Measurements from ENCODE around the gene MATN3. TPM values are rescaled to one million over a fixed set of nuclear protein-coding genes. Genes with fewer than 3 reads are reported as not detected.

MATN3 gene
- total and polyA plus RNA-seq, 5 experiments from 2014 or later, result not detected

- POLR2A ChIA-PET, result no interaction called here
- Mint-ChIP-seq H3K9me3 (peaks cover 0 to 2% (median 0%) of the 10 kb centered on the region in 9 donors), H3K27ac (peak overlapping the region in 3 of 10 donors; percentile 5 to 76 (median 24)), H3K4me3 (peak overlapping the region; percentile 60 to 86 (median 79)), H3K27me3 (peaks cover 10 to 56% (median 44%) of the 10 kb centered on the region in 5 donors), H3K36me3 (no peaks in the 10 kb centered on the region), H3K4me1 (peaks cover 6 to 13% (median 10%) of the 10 kb centered on the region in 4 donors)
- ATAC-seq (peak in 1 of 2 donors; percentile 27), DNase-seq (no peak)
These were observed 820 bp upstream of the MATN3 start for GRCh38 chr2:20013126-20013849.

- POLR2A ChIA-PET, result no interaction called here
- ATAC-seq, result no peak
- peaks cover 6 to 13% (median 10%) of the 10 kb centered on the region in 4 donors for H3K4me1 Mint-ChIP-seq
These were observed 511 bp downstream of the MATN3 start for GRCh38 chr2:20012032-20012281.

GRCh38 chr2:20011276-20012031 lies 1.0 kb downstream of the MATN3 start:
- DNase-seq (no peak), ATAC-seq (no peak)
- H3K4me1 Mint-ChIP-seq, result peaks cover 6 to 13% (median 10%) of the 10 kb centered on the region in 4 donors
- peaks cover 0 to 2% (median 0%) of the 10 kb centered on the region in 9 donors for H3K9me3 Mint-ChIP-seq
- no peaks in the 10 kb centered on the region for H3K36me3 Mint-ChIP-seq
- peak overlapping the region; percentile 44 to 84 (median 76) for H3K4me3 Mint-ChIP-seq
- H3K27me3 Mint-ChIP-seq, result peaks cover 21 to 74% (median 50%) of the 10 kb centered on the region in 5 donors
- POLR2A ChIA-PET, result no interaction called here
- no peak overlapping the region for H3K27ac Mint-ChIP-seq

More at GRCh38 chr2:20012032-20012281, 511 bp downstream of the MATN3 start:
- peak overlapping the region; percentile 44 to 84 (median 76) for H3K4me3 Mint-ChIP-seq
- no peak overlapping the region for H3K27ac Mint-ChIP-seq
- peaks cover 0 to 2% (median 0%) of the 10 kb centered on the region in 9 donors for H3K9me3 Mint-ChIP-seq
- H3K27me3 Mint-ChIP-seq, result peaks cover 16 to 69% (median 50%) of the 10 kb centered on the region in 5 donors
- DNase-seq, result no peak
- no peaks in the 10 kb centered on the region for H3K36me3 Mint-ChIP-seq

- H3K36me3 Mint-ChIP-seq, result no peaks in the 10 kb centered on the region
- H3K4me1 Mint-ChIP-seq, result peaks cover 6 to 13% (median 10%) of the 10 kb centered on the region in 4 donors
- H3K27ac Mint-ChIP-seq, result no peak overlapping the region
- DNase-seq, result no peak
- no peak for ATAC-seq
- peaks cover 15 to 82% (median 46%) of the 10 kb centered on the region in 5 donors for H3K27me3 Mint-ChIP-seq
- POLR2A ChIA-PET, result no interaction called here
- H3K4me3 Mint-ChIP-seq, result no peak overlapping the region
- H3K9me3 Mint-ChIP-seq, result no peaks in the 10 kb centered on the region
These were observed 3.8 kb downstream of the MATN3 start for GRCh38 chr2:20008703-20009102.

GRCh38 chr2:20005891-20006470 lies 6.5 kb downstream of the MATN3 start:
- Mint-ChIP-seq H3K9me3 (no peaks in the 10 kb centered on the region), H3K4me3 (no peak overlapping the region), H3K36me3 (peaks cover 0 to 4% (median 0%) of the 10 kb centered on the region in 3 donors), H3K27ac (no peak overlapping the region), H3K27me3 (peaks cover 12 to 84% (median 36%) of the 10 kb centered on the region in 5 donors), H3K4me1 (no peaks in the 10 kb centered on the region)
- ATAC-seq (no peak), DNase-seq (no peak)
- POLR2A ChIA-PET, result no interaction called here

- no peak for ATAC-seq
- DNase-seq, result no peak
- Mint-ChIP-seq H3K36me3 (peaks cover 0 to 4% (median 0%) of the 10 kb centered on the region in 3 donors), H3K27me3 (peaks cover 9 to 76% (median 32%) of the 10 kb centered on the region in 5 donors), H3K4me1 (no peaks in the 10 kb centered on the region), H3K9me3 (no peaks in the 10 kb centered on the region), H3K27ac (no peak overlapping the region), H3K4me3 (no peak overlapping the region)
- POLR2A ChIA-PET, result no interaction called here
These were observed 7.3 kb downstream of the MATN3 start for GRCh38 chr2:20005067-20005627.

GRCh38 chr2:20001361-20001863 lies 11.1 kb downstream of the MATN3 start:
- H3K36me3 Mint-ChIP-seq, result peaks cover 0 to 4% (median 0%) of the 10 kb centered on the region in 3 donors
- H3K4me1 Mint-ChIP-seq, result no peaks in the 10 kb centered on the region
- no peak overlapping the region for H3K4me3 Mint-ChIP-seq
- no peak for DNase-seq
- POLR2A ChIA-PET, result no interaction called here
- no peak overlapping the region for H3K27ac Mint-ChIP-seq
- no peak for ATAC-seq
- peaks cover 15 to 51% (median 32%) of the 10 kb centered on the region in 5 donors for H3K27me3 Mint-ChIP-seq
- no peaks in the 10 kb centered on the region for H3K9me3 Mint-ChIP-seq

- Mint-ChIP-seq H3K36me3 (no peaks in the 10 kb centered on the region), H3K4me3 (no peak overlapping the region), H3K4me1 (peaks cover 9 to 20% (median 16%) of the 10 kb centered on the region in 4 donors), H3K27ac (no peak overlapping the region), H3K27me3 (peaks cover 13 to 34% (median 22%) of the 10 kb centered on the region in 5 donors), H3K9me3 (no peaks in the 10 kb centered on the region)
- ATAC-seq, result no peak
- DNase-seq, result no peak
- POLR2A ChIA-PET, result no interaction called here
These were observed 18.7 kb downstream of the MATN3 start for GRCh38 chr2:19993731-19994130.

- Mint-ChIP-seq H3K27ac (no peak overlapping the region), H3K9me3 (no peaks in the 10 kb centered on the region), H3K36me3 (peaks cover 0 to 3% (median 0%) of the 10 kb centered on the region in 3 donors), H3K27me3 (peaks cover 7 to 31% (median 17%) of the 10 kb centered on the region in 5 donors), H3K4me1 (peaks cover 9 to 30% (median 21%) of the 10 kb centered on the region in 4 donors), H3K4me3 (no peak overlapping the region)
- DNase-seq (no peak), ATAC-seq (no peak)
- POLR2A ChIA-PET, result no interaction called here
These were observed 20.6 kb downstream of the MATN3 start for GRCh38 chr2:19991895-19992294.

- Mint-ChIP-seq H3K36me3 (peaks cover 0 to 7% (median 3%) of the 10 kb centered on the region in 3 donors), H3K27me3 (peaks cover 7 to 23% (median 10%) of the 10 kb centered on the region in 5 donors), H3K27ac (peak overlapping the region in 9 of 10 donors; percentile 71 to 97 (median 95)), H3K9me3 (no peaks in the 10 kb centered on the region), H3K4me3 (peak overlapping the region; percentile 85 to 94 (median 91)), H3K4me1 (peaks cover 13 to 30% (median 21%) of the 10 kb centered on the region in 4 donors)
- DNase-seq (no peak), ATAC-seq (no peak)
- POLR2A ChIA-PET, result no interaction called here
These were observed 22.1 kb downstream of the MATN3 start for GRCh38 chr2:19990416-19990728.

- peak; percentile 79 to 93 (median 89) for DNase-seq
- peak within 1 kb of the TSS; percentile 85 to 94 (median 91) for H3K4me3 Mint-ChIP-seq
- peaks cover 0 to 8% (median 3%) of the 10 kb centered on the region in 3 donors for H3K36me3 Mint-ChIP-seq
- H3K27ac Mint-ChIP-seq, result peak within 1 kb of the TSS; percentile 79 to 97 (median 95)
- H3K9me3 Mint-ChIP-seq, result no peaks in the 10 kb centered on the region
- POLR2A ChIA-PET, result interaction anchor here (0.8 to 1.7 kb wide), 3 partner anchors 63 to 457 kb away, joined by 3 to 4 read pairs (median 4); partner anchors contain the start of genes RHOB and TTC32
- peak; percentile 92 to 93 for ATAC-seq
- peaks cover 13 to 30% (median 22%) of the 10 kb centered on the region in 4 donors for H3K4me1 Mint-ChIP-seq
- H3K27me3 Mint-ChIP-seq, result peaks cover 7 to 23% (median 10%) of the 10 kb centered on the region in 5 donors
These were observed 22.6 kb downstream of the MATN3 start, which contains the start of gene WDR35 for GRCh38 chr2:19989667-19990415. WDR35 (minus strand) TSS chr2:19990105; CDS start chr2:19990015, 90 bp downstream.

- Mint-ChIP-seq H3K27me3 (peaks cover 7 to 21% (median 9%) of the 10 kb centered on the region in 5 donors), H3K4me1 (peaks cover 13 to 31% (median 22%) of the 10 kb centered on the region in 4 donors), H3K27ac (peak overlapping the region; percentile 79 to 97 (median 95)), H3K36me3 (peaks cover 0 to 11% (median 5%) of the 10 kb centered on the region in 3 donors), H3K9me3 (no peaks in the 10 kb centered on the region), H3K4me3 (peak overlapping the region; percentile 85 to 94 (median 91))
- POLR2A ChIA-PET, result interaction anchor here (0.8 to 1.7 kb wide), 3 partner anchors 63 to 458 kb away, joined by 3 to 4 read pairs (median 4); partner anchors contain the start of genes RHOB and TTC32
- DNase-seq, result no peak
- no peak for ATAC-seq
These were observed 23.2 kb downstream of the MATN3 start for GRCh38 chr2:19989342-19989666.
